HG03064 (cell line): Measurements from ENCODE around the gene GALNT2.

Source experiments
- ATAC-seq: cut with Tn5 transposase; IDR thresholded peaks from one replicate; pipeline ENCODE4 v1.9.1; 2021; ENCODE audit warnings: low read depth; ENCODE audit not compliant: unreplicated experiment

GALNT2 gene

DNA sequence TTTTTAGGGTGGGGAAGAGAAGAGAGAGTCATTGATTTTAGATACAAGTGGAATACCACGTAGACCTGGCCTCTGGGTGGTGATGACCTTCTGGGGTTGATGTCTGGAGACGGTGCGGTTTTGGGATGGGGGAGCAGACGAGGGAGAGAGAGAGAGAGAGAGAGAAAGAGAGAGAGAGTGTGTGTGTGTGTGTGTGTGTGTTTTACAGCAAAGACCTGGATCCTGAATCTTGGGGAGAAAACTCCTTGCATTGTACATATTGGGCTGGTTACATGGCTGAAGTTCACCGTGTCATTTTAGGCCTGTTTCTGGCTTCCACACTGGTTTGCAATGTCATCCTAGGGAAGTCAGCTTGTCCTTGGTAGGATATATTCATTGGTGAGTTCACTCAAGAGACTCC lies 89.0 kb downstream of the GALNT2 start:
- no peak for ATAC-seq

DNA sequence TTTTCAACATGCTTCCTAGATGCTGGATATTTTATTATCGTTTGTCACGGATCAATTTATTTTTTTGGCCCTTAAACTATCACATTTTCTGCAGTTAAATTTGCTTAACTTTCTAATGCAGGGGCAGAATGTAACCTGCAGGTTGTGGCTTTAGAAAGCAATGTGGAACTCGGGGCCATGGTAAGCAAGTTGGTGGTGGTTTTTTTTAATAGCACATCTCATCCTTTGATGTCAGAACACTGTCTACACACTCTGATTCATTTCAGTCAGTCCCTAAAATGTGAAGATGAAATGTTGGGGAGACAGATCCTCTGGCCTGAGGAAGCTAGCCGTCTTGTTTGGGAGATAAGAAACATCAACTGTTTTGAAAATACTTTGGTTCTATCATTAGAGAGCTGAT lies 89.5 kb downstream of the GALNT2 start:
- no peak for ATAC-seq

DNA sequence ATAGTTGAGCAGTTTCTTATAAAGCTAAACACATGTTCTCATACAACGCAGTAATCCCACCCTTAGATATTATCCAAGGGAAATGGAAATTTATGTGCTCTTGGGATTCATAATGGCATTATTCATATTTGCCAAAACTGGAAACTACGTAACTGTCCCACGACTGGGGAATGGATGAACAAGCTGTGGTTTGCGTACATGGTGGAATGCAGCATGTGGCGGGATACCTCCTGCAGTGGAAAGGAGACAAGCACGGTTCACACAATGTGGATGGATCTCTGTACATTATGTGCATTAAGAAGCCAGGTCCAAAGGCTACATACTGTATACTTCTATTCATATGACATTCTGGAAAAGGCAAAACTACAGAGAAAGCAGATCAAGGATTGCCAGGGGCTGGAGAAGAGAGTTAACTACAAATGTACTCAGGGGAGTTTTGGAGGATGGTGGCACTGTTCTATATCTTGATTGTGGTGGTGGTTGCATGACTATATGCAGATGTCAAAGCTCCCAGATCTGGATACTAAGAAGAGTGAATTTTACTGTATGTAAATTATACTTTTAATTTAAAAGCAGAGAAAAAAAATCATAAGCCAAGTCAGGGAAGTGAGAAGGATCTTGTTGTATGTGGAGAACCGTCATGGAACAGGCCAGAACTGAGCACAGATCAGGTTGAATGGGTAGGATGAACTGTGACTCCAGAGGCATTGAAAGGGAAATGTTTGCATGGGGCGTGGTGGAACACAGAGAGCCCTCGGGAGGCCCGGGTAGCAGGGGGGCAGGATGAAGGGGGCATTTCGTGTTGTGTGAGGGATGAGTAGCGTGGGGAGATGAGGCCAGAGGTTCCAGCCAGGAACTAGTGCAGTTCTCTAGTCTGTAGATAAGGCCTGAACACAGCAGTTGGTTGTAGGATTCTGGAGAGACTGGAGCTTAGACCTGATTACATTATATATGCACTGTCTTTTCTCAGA lies 90.7 kb downstream of the GALNT2 start:
- ATAC-seq, result no peak

DNA sequence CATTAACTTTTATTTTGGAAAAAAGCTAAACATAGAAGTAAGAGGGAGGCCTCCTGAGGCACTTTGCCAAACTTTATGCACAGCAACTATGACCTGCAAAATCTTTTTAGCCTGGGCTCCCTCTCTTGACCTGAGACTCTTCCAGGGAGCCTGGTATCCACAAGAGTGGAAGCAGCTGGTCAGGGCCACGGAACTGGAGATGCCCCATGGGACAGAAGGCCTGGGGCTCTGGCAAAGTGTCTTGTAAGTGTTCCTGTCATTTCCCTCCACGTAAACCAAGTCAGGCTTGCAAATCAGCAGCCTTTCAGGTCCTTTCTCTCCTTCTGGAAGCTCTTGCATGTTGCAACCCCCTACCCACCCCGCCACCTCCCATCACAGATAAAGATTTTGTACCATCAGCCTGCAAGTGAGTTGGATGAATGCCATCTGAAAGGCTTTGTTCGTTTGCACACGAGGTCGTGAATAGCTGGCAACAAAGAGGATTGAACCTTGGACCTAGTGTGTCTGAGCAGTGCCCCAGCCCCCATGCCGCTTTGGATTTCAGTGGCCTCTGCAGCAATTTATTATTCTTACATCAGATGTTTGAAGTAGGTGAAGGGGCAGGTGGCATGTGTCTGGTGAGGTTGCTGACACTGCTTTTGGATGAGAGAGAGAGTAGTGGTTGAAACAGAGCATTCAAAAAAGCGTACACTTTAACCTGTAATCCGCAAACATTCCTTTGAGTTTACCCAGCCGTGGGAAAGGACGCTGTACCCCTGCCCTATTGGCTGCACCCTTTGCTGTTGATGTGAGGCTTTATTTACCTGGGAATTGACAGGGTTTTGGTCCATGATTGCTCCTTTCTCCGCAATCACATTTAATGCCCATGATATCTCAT lies 91.6 kb downstream of the GALNT2 start:
- no peak for ATAC-seq

DNA sequence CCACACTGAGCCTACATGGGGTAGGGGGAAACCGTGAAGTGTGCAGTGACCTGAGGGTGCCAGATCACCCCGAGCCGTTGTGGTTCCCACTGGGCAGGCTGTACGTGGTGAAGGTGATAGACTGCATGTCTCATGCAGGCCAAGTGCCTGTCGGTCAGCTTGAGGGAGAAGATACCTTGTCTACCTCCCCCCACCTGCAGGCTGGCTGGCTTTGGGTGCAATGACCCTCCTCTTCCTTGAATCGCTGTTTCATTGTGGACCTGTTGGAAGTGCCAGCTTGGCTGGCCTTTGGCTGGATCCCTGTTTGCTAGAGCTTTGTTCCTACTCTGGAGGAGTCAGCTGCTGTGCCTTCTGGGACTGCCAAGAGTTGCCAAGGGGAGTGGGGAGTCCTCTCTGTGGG lies 92.5 kb downstream of the GALNT2 start:
- no peak for ATAC-seq

DNA sequence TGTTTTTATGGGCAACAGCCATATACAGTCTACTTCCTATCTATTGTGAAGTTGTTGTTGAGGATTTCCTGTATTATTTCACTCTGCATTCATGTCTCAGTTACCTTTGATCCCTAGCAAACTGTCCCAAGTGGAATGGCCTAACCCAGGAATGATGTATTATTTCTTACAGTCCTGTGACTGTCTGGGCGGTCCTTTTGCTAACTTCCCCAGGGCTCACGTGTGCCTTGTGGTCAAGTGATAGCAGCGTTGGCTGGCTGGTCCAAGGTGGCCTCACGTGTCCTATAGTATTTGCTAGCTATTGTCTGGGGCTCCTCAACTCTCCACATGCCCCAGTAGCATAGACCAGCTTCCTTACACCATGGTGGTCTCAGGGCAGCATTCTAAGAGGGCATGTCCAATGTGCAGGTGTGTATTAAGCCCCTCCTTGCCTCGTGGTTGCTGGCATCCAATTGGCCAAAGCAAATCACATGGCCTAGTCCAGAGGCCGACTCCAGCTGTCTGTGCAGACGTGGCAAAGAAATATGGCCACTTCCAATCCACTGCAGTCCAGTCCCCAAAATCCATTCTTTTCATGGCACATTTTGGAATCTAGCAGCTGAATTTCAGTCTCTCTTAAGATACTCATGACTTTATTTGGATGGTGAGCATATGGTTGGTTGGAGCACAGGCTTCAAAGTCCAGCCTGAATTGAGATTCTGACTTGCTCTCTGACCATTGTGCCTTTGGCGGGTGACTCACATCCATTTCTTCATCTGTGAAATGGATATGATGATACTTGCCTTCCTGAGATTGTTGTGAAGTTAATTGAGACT lies 94.1 kb downstream of the GALNT2 start:
- no peak for ATAC-seq

DNA sequence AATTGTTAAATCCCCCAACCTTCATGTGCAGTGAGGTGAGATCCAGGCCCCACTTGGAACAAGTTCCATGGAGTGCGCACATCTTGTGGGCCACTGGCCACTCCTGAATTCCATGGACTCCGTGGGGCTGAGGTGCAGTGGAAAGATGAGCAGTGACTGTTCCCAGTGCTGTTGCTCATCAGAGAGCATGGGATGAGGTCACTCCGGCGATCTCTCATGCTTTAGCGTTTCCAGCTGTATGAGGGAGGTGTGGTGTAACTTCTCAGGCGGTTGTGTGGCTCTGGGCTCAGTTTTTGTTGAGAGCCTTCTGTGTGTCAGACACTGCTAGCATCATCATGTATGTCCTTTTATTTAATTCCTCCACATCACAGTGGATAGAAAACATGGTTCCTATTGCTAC lies 96.2 kb downstream of the GALNT2 start:
- ATAC-seq, result no peak

DNA sequence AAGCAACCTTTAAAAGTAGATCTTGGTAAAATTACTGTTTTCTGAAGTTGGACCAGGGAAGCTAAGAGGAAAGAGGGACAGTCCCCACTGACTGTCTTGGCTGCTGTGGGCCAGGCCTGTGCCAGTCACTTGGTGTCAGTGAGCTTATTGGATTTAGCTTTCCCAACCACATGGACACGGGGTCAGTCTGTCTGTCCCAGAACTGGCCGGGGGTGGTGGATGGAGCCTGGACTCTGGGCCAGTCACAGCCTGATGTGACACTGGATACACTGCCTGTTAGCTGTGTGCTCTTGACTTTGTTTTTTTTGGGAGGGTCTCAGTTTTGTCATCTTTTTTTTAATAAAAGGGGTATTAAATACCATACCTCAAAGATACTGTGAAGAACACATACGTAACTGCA lies 96.7 kb downstream of the GALNT2 start:
- ATAC-seq, result no peak

DNA sequence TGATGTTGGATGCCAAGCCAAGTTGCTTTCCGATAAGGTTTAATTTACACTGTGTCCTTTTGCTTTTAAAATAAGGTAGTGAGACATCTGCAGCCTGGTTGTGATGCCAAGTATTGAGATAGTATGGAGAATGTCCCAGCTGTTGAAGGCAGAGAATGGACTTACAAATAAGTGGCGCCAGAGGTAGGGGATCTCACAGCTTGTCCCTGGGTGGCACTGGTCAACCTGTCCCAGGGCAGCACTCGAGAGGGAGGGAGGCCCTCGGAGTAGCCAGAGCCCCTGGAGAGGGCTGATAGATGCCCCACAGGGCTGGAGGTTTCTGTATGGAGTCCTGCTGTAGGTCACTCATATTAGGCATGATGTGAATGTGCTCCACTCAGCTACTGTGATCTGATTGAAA lies 98.5 kb downstream of the GALNT2 start:
- no peak for ATAC-seq

DNA sequence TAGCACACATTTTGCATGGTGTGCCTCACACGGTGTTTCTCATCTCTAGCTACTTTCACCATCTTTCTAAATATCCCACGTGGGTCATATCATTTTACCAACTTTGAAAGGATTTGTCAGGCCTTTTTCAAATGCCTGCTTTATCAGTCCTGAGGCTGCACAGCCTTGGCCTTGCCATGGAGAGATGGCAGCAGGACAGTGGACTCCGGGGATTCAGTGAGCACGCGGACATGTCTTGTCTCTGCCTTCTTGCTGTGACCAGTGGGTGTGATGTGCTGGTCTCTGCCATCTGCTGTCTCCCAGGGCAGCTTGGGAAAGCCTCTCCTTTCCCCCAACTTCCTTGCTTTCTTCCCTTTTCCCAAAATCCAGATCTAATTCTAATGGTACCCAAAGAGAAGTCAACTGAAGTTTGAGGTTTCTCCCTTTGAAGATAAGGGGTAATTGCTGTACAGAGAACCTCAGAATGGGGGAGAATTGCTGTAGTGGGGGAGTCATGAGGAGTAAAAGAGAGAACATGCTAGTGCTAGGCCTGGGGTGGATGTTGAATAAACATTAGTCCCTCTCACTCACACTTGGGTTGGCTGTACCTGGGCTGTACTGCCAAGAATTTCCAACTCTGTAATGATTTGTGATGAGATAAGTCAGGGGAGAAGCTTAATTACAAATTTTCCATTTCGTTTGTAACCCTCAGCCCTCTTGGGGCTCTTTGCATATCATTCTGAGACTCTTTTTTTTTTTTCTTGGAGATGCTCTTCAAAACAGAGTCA lies 99.5 kb downstream of the GALNT2 start:
- no peak for ATAC-seq

DNA sequence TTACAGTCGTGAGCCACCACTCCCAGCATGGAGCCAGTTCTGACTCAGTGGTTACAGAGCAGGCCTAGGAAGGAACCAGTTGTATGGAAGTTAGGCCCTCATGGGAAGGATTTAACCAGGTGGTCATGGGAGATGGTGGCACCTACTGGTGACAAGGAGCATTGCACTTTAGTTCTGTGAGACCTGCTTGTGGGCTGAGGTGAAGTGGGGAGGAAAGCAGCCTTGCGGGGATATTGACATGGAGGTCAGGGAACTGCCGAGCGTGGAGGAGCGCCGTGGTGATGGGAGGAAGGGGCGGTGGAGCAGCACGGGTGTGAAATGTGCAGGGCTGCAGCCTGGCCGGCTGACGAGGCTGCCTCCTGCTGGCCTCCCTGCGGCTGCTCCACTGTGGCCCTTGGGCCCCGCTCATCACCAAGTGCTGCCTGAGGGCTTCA lies 100.4 kb downstream of the GALNT2 start:
- no peak for ATAC-seq

DNA sequence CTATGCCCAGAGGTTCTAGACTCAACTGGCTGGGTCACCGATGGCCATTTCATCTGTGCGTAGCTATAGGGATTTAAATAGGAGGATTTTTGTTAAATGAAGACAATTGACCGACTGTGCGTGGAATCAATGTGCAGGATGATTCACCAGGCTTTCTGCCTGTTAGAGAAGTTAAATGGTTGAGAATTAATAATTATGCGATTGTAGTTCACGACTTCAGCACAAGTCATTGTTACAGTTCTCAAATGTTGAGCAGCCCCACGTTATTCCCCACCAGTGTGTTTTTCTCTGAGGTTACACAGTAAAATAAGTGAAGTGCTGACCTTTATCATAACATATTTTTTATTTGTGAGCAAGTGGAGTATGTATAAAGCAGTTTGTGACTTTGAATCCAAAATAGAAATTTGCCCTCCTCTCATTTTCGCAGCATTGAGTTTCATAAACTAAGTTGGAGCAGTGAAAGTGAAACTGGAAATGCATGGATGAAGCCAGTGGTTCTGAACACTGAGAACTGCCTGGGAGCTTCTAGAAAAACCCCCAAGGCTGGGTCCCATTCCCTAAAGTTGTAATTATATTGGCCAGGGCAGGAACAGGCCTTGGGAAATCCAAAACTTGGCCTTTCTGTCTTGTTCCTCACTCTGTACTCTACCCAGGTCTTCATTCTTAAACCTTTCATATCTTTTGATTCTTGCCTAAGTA lies 102.6 kb downstream of the GALNT2 start:
- ATAC-seq, result peak; percentile 38

DNA sequence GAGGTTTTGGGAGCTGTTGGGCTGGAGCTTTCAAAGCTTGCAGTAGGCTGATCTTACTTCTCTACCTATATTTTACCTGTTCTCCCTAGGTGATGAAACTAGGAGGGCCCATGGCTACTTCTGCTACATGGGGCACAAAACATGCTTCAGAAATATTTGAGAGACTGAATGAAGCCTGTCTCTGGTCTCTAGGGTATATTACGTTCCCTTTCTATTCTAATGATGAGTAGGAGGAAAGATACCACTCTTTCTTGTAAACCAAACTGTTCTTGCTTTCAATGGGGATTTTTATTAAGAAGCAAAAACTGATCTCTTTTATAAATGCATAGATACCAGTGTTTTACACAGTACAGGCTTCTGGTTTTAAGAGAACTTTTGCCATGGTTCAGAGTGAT lies 103.1 kb downstream of the GALNT2 start:
- peak; percentile 61 for ATAC-seq

DNA sequence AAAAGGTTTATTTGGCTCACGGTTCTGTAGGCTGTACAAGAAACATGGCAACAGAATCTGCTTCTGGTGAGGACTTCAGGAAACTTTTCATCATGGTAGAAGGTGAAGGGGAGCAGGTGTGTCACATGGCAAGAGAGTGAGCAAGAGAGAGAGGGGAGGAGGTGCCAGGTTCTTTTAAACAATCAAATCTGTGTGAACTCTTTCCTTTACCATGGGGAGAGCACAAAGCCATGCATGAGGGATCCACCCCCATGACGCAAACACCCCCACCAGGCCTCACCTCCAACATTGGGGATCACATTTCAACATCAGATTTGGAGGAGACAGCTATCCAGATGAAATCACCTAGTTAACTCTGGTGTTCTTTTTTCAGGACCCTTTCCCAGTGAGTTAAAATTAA lies 103.6 kb downstream of the GALNT2 start:
- peak; percentile 6 for ATAC-seq

DNA sequence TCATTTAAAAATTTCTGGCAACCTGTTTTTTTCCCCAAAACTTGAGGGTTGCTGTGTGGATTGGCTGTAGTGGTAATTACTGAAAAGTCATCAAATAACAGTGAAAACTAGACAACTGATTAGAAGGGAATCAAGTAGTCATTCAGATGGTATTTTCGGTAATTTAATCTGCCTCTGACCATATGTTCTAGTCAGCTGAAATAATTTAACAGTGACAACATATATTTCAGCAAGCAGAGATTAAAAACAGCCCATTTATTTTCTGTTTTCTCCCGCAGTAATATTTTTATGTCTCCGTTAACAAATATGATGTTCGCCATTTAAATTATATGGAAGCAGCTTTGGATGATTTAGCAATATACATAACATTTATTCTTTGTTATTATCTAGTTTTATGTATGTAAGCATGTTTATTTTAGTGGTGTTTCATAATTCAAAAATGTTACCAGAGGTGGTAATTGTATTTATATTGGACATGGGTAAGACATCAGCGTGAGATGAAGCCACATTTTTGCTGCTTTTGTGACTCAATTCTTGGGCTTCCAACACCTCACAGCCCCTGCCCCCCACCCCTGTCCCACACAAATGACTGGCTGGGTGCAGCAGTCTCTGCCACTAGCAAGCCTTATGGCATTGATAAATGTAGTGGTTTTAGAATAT lies 104.4 kb downstream of the GALNT2 start:
- no peak for ATAC-seq

DNA sequence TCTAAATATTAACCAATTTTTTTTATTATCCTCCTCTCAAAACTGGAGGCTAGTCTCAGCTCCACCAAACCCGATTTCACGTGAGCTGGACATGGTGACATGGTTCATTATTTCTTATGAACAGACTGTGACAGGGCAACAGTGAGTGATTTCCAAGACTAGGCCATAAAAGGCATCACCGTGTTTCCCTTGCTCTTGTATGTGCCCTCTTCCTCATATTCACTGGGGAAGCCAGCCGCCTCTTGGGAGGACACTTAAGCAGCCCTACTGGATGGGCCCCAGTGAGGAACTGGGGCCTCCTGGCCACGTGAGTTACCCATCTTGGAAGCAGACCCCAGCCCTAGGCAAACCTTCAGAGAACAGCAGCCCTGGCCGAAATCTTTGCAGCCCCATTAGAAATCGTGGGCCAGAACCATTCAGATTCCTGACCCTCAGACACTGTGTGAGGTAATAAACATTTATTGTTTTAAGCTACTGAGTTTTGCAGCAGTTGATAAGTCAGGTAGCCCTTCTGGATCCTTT lies 105.0 kb downstream of the GALNT2 start:
- ATAC-seq, result no peak

DNA sequence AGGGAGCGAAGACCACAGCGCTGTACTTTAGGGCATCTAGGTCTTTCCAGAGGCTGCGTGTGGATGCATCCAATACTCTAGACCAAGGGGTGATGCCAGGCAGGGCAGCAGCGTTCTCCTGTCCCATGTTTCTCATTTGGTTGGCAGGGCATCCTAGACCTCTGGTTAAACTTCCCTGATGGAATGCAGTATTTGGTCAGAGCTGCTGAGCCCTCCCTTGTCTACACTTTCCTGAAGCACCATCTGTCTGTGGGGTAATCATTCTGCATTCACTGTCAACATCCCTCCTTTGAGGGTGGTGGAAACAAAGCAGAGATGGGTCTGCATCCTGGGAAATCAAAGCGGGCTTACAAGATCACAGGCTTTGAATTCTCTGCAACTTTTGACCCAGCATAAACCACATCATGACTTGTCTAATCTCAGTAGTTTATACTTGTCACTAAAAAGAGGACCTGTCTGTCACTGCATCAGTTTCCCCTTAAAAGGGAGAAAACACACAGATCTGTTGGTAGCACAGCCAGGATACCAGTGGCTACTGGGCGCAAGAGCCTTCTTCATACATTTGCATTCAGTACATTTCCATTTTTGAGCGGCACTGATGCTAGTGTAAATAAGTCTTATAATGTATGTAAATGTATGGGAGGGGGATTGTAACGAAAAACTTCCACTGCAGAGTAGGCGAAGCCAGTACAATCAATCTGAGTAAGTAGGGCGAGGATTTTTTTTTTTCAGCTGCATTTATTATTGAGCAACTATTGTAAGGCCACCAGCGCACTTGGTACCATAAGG lies 106.3 kb downstream of the GALNT2 start:
- ATAC-seq, result no peak

DNA sequence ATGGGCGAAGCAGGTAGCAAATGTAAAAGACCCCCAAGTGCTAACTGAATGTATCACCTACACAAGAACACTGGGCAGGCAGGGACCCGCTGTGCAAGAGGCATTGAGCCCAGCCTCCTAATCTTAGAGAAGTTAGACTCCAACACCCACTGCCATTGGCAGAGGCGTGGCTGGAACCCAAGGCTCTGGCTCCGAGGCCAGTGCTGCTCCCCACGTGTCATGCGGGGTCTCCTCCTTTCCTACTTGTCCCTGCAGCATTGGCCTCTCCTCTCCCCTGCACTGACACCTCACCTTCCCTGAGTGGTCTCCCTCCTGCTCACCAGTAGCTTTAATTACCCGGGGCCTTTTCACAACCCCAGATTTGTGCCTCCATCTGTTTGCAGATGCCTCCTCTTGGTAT lies 107.0 kb downstream of the GALNT2 start:
- no peak for ATAC-seq
